ENCODE results near the gene TNS3.
A peak's percentile ranks its signal among the peaks of the same experiment; 100 is the strongest.
"Not testable (repeated sequence)": the region's sequence is repeated elsewhere in the genome, so short reads cannot be mapped to it uniquely, and the experiment has no call there.

The TNS3 gene

GRCh38 chr7:47472444-47473157, 109.3 kb downstream of the TNS3 start:
- DNase-seq (ENCODE audit: low read depth in 2 of 2) = no peak

GRCh38 chr7:47471831-47472230, 110.1 kb downstream of the TNS3 start:
- DNase-seq (ENCODE audit: low read depth in 2 of 2) = no peak

- no peak for DNase-seq (ENCODE audit: low read depth in 2 of 2)
Measured at GRCh38 chr7:47471358-47471703, 110.6 kb downstream of the TNS3 start.

- no peak for DNase-seq (ENCODE audit: low read depth in 2 of 2)
Measured at GRCh38 chr7:47470567-47471357, 111.1 kb downstream of the TNS3 start.

- DNase-seq (ENCODE audit: low read depth in 2 of 2) = not testable (repeated sequence)
Measured at GRCh38 chr7:47469846-47470245, 112.1 kb downstream of the TNS3 start.

GRCh38 chr7:47466832-47467231, 115.1 kb downstream of the TNS3 start:
- no peak for DNase-seq (ENCODE audit: low read depth in 2 of 2)

- DNase-seq (ENCODE audit: low read depth in 2 of 2) = no peak
Measured at GRCh38 chr7:47465191-47465590, 116.7 kb downstream of the TNS3 start.

- DNase-seq (ENCODE audit: low read depth in 2 of 2) = no peak
Measured at GRCh38 chr7:47464266-47464665, 117.6 kb downstream of the TNS3 start.

- DNase-seq (ENCODE audit: low read depth in 2 of 2) = no peak
Measured at GRCh38 chr7:47461746-47462145, 120.2 kb downstream of the TNS3 start.

GRCh38 chr7:47461161-47461560, 120.8 kb downstream of the TNS3 start:
- DNase-seq (ENCODE audit: low read depth in 2 of 2) = peak; percentile 50 to 53

- no peak for DNase-seq (ENCODE audit: low read depth in 2 of 2)
Measured at GRCh38 chr7:47460251-47460989, 121.5 kb downstream of the TNS3 start.

GRCh38 chr7:47458486-47458885, 123.4 kb downstream of the TNS3 start:
- no peak for DNase-seq (ENCODE audit: low read depth in 2 of 2)

- DNase-seq (ENCODE audit: low read depth in 2 of 2) = no peak
Measured at GRCh38 chr7:47458057-47458456, 123.9 kb downstream of the TNS3 start.

- DNase-seq (ENCODE audit: low read depth in 2 of 2) = no peak
Measured at GRCh38 chr7:47456210-47456955, 125.5 kb downstream of the TNS3 start.

GRCh38 chr7:47455872-47456185, 126.1 kb downstream of the TNS3 start:
- DNase-seq (ENCODE audit: low read depth in 2 of 2) = no peak

GRCh38 chr7:47454974-47455871, 126.7 kb downstream of the TNS3 start:
- DNase-seq (ENCODE audit: low read depth in 2 of 2) = no peak

GRCh38 chr7:47454069-47454973, 127.6 kb downstream of the TNS3 start:
- no peak for DNase-seq (ENCODE audit: low read depth in 2 of 2)

GRCh38 chr7:47453093-47454061, 128.5 kb downstream of the TNS3 start:
- DNase-seq (ENCODE audit: low read depth in 2 of 2) = no peak

- no peak for DNase-seq (ENCODE audit: low read depth in 2 of 2)
Measured at GRCh38 chr7:47452715-47453092, 129.2 kb downstream of the TNS3 start.
